Activated CD4-positive, alpha-beta T cell treated with anti-CD3 and anti-CD28 coated beads, Interleukin-2, amount 50 U/mL, for 16 hours (primary cell): ENCODE measurements around the gene SERPIND1.
A peak's percentile ranks its signal among the peaks of the same experiment; 100 is the strongest.
"Not testable (repeated sequence)": the region's sequence is repeated elsewhere in the genome, so short reads cannot be mapped to it uniquely, and the experiment has no call there.

Experiments
- DNase-seq: peaks from one replicate; pipeline ENCODE4 v3.0.0-alpha.2; 2020

Gene SERPIND1, protein sequence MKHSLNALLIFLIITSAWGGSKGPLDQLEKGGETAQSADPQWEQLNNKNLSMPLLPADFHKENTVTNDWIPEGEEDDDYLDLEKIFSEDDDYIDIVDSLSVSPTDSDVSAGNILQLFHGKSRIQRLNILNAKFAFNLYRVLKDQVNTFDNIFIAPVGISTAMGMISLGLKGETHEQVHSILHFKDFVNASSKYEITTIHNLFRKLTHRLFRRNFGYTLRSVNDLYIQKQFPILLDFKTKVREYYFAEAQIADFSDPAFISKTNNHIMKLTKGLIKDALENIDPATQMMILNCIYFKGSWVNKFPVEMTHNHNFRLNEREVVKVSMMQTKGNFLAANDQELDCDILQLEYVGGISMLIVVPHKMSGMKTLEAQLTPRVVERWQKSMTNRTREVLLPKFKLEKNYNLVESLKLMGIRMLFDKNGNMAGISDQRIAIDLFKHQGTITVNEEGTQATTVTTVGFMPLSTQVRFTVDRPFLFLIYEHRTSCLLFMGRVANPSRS

DNA sequence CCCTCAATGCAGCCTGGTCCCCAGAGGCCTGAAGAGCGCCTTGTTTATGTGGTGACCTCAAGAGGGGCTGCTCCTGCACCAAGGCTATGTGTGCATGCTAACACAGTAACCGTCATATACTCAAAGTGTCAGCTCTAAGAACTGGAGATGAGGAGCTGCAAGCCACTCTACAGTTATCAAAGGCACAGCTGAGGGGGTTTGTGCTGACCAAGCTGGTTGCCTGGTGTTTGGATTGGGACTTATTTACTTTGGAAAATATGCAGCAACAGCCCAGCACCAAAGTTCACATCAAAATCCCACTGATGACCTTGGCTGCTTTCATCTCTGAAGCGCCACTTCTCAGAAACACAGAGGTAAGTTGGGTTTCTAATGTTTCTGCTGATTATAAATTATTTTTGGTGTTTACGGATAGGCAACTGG, at the start of gene SERPIND1:
SERPIND1 (plus strand) TSS at position 321 of the 420 bp plus-strand sequence. CDS start 5,200 bp downstream, outside the sequence.
- no peak for DNase-seq

- DNase-seq: no peak
These were observed 49.0 kb upstream of the SERPIND1 start for GRCh38 chr22:20724676-20725454.

DNA sequence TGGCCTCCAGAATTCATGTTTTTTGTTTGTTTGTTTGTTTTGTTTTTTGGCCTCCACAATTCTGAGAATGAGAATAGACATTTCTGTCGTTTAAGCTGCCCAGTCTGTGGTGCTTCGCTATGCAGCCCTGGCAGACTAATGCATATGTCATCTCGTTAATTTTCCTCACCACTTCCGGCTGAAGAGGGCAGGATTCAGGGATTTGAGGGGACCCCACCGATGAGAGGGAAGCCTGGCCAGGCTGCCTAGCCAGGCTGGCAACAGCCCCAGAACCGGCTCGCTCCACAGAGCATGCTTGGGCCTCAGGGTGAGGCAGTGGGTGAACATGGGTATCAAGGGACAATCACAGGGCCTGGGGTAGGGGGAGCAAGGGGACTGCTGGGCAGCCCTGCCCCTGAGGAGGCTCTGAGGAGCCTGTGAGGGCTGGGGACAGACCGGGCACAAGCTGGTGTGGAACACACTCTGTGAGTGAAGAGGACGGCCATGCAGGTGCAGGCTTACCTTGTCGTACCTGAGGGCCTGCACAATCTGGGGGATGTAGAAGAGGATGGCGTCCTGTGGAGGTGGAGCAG, 47.8 kb upstream of the SERPIND1 start:
- DNase-seq: no peak

DNA sequence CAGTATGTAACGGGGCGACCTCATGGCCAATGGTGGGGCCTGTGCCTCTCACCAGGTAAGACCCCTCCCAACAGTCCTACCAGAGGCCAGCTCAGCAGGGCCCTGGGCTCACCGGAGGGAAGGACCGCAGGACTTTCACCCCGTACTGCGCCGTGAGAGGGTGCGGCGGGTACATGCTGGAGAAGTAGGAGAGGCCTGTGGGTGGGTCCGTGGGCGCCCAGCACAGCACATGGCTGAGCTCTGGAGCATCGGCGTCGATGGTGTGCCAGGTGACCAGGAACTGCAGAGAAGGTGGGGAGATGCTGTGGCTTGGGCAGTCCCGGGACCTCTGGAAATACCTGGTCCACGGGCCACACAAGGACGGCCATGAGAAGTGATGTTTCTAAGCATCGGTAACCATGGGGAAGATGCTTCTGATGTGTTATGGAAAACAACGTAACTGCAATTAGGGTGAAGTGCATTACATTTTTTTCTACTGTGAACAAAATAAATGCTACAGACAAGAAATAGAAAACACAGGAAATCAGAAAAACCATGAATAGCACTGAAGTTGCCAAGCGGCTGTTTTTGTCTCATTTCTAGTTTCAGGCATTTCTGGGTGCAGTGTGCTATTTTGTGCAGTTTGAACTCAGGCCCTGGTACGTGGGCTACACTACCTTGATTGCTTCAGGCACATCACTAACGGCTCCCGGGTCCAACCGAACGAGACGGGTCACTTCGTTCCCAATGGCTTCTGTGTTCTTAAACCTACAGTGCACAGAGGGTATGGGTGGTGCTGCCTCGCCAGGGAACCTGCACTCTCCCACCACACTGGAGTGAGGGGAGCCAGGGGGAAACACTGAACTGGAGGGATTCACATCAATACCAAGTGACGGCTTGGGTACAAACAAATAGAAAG, 46.5 kb upstream of the SERPIND1 start:
- no peak for DNase-seq

GRCh38 chr22:20728523-20729190, 45.3 kb upstream of the SERPIND1 start:
- DNase-seq: no peak

GRCh38 chr22:20729194-20729593, 44.7 kb upstream of the SERPIND1 start:
- no peak for DNase-seq

DNA sequence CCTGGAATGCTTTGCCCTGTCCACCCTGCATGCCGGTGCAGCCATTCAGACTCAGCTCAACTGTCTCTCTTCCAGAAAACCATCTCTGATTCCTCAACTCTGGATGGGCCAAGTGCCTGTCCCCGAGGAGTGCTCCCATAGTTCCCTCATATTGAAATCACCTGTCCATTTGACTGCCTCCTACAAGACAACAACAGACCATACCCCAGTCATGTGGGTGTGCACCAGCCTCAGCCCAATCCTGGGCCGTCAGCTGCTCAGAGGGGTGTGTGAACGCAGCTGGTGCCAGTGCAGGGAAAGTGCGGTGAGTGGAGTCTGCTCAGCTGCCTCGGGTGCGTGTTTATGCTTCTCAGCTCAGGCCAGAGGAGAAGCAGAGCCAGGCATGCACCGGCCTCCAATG, 41.5 kb upstream of the SERPIND1 start:
- not testable (repeated sequence) for DNase-seq

DNA sequence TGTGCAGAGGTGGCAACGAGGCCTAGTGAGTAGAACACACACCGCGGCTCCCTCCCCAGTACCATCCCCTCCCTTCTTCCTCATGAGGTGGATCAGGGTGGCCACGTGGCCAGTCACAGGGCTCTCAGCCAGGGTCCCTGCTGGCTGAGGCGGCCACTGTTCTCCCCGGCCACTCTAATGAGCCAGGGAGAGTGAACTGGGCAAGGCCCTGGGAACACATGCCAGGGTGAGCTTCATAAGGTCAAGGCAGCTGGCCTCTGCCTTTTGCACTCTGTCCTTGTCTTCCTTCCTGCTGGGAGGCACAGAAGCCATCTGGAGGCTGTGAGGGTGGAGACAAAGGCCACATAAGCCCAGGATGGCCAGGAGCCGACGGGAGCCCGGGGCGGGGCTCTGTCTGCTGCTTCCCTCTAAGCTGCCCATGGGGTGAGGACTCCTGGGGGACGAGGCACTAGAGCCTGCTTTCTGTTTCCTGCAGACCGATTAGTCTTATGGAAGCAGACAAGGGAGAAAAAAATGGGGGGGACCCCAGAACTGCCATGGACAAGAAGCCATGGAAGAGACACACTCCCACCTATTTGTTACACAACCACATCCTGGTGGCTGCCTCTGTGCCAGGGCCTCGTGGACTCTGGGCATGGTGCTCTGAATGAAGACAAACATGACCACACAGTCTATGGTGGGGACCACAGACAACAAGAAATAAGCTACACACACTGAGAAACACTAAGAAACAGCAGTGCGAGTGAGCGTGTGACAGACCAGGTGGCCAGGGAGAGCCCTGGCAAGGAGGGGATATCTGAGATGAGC, 38.4 kb upstream of the SERPIND1 start:
- DNase-seq: not testable (repeated sequence)

GRCh38 chr22:20736891-20737290, 37.0 kb upstream of the SERPIND1 start:
- DNase-seq: not testable (repeated sequence)

- no peak for DNase-seq
These were observed 35.4 kb upstream of the SERPIND1 start for GRCh38 chr22:20738394-20739089.

GRCh38 chr22:20740222-20740951, 33.5 kb upstream of the SERPIND1 start:
- DNase-seq: no peak

- DNase-seq: no peak
These were observed 32.8 kb upstream of the SERPIND1 start for GRCh38 chr22:20741008-20741633.

DNA sequence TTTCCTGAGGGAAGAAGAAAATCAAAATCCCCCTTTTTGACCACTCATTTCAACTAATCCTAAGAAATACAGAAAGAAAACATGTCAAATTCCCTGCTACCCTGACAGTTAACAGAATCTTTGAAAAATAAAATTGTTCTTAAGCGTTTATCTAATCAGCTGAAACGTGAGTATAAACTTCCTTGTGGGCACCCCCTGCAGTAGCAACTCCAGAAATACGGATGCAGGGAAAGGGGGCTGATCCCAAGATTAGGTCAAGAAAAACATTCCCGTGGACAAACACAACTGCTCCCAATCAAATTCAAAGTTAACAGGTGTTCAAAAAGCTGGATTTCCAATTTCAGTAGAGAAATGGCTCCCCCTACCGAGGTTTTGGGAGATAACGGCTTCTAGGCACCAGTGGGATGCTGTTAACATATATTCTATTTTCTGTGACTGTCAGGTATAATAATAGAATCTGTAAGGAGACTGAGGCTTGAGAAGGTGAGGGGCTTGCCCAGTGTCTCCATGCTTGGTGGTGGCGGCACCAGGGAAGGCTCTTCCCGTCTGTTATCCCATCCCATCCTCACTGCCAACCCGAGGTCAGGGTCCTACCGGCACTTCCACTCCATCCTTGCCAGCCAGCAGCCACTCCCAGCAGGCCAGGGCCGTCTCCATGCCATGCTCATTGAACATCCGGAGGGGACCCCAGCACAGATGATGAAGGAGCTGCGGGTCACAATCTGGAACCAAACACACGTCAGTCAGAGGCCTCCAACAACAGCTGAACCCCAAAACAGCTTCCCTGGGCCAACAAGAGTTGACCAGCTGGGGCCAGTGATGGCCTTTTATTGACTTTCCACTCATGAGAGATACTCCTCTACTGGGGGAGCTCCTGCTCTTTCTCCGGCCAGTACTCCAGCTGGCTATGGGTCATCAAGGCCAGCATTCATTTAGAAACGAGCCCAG, 32.0 kb upstream of the SERPIND1 start:
- peak; percentile 22 for DNase-seq

- DNase-seq: no peak
These were observed 31.1 kb upstream of the SERPIND1 start for GRCh38 chr22:20742764-20743163.

- no peak for DNase-seq
These were observed 29.5 kb upstream of the SERPIND1 start for GRCh38 chr22:20744456-20744855.

DNA sequence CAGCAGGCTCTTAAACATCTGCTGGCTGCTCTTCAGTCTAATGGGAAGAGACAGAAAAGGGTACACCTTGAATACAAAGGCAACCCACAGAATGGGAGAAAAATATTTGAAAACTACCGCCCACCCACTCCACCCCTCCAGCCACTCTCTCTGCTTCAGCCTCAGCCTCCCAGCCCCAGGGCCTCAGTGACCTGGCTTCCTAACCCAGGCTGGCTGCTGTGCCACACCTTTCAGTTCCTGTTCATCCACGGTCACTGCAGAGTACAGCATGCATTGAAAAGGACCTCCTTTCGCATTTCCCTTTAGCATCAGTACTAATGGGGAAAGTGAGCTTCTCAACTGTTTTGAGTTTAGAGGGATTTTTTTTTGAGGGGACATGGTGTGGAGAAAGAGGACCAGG, 28.8 kb upstream of the SERPIND1 start:
- no peak for DNase-seq

GRCh38 chr22:20746431-20747189, 27.3 kb upstream of the SERPIND1 start:
- DNase-seq: no peak
